K562 (cell line): ENCODE results near the gene RERE. TPM values are rescaled to one million over a fixed set of nuclear protein-coding genes. Genes with fewer than 3 reads are reported as not detected.

Source experiments
- ATAC-seq: fragments of 200-7000 bp; cut with Tn5 transposase; 3 replicates; pipeline ENCODE4 v1.9.1; 2020; ENCODE audit warnings: moderate library complexity
- BruUV-seq: library from RNA; stranded (reverse); fragments of 400-500 nt; replicated peaks from 2 replicates; lab custom pipeline; 2021; lab: Mats Ljungman, UMichigan
- CTCF ChIA-PET: fragments of 300-600 bp; formaldehyde crosslinking; extraction: SDS; loops from one replicate; lab custom pipeline; 2021; ENCODE audit warnings: low intra/inter-chr PET ratio; lab: Yijun Ruan, JAX
- POLR2A ChIA-PET: fragments of 300-600, 350-650 bp; sonication (Branson Sonifier 250); formaldehyde crosslinking; extraction: SDS; loops from one replicate; lab custom pipeline; 2021; ENCODE audit warnings: antibody characterized with exemption, inconsistent platforms; lab: Yijun Ruan, JAX
- DNase-seq, 4 experiments: peaks; one replicate each; pipeline versions ENCODE4 v3.0.0 to v3.0.0-alpha.2; 2011 to 2018; ENCODE audit warnings: low spot score in 3 of 4, mixed read lengths in 3 of 4; ENCODE audit errors: extremely low read depth in 1 of 4
- FAIRE-seq: peaks from 2 replicates; lab custom pipeline; 2011; peaks lifted over from hg19 to GRCh38; lab: Jason Lieb, UNC
- H2AFZ ChIP-seq: 2 replicates; pipeline ENCODE4 v1.6.0; 2011; ENCODE audit warnings: low read depth, low read length, control low read depth, inconsistent platforms
- H3K27ac ChIP-seq: fragments of 200-600 bp; 3 replicates; pipeline ENCODE4 v1.8.0; 2011; ENCODE audit warnings: low read depth, mild to moderate bottlenecking, control low read depth, inconsistent platforms, low read length, moderate library complexity, mixed read lengths; ENCODE audit errors: extremely low read depth
- H3K27me3 ChIP-seq, 2 experiments: fragments of 300-600 bp in 1 of 2; 2 replicates in 1 of 2; 3 replicates in 1 of 2; pipeline versions ENCODE4 v1.6.0 to v1.8.0; 2011; ENCODE audit warnings: inconsistent platforms in 2 of 2, low read length in 2 of 2, mild to moderate bottlenecking in 1 of 2, mixed read lengths in 1 of 2, moderate library complexity in 1 of 2; ENCODE audit not compliant: control insufficient read depth in 2 of 2, insufficient read depth in 2 of 2
- H3K36me3 ChIP-seq: fragments of 300-600 bp; 3 replicates; pipeline ENCODE4 v1.8.0; 2011; ENCODE audit warnings: mild to moderate bottlenecking, low read length, inconsistent platforms; ENCODE audit not compliant: control insufficient read depth, insufficient read depth
- H3K4me1 ChIP-seq, 2 experiments: fragments of 200-600 bp in 1 of 2; replicated peaks in 1 of 2; 2 replicates in 1 of 2; 3 replicates in 1 of 2; pipeline versions ENCODE4 v1.5.1 to v1.8.0; 2011; ENCODE audit warnings: inconsistent platforms in 2 of 2, low read length in 2 of 2, mild to moderate bottlenecking in 1 of 2, mixed read lengths in 1 of 2, moderate library complexity in 1 of 2; ENCODE audit not compliant: control insufficient read depth in 2 of 2, insufficient read depth in 2 of 2
- H3K4me2 ChIP-seq: 2 replicates; pipeline ENCODE4 v1.6.1; 2011; ENCODE audit warnings: low read length, control low read depth, inconsistent platforms, mixed read lengths; ENCODE audit not compliant: insufficient read depth
- H3K4me3 ChIP-seq: fragments of 200-600 bp; sonication (generic), shearing (Covaris generic); 2 replicates; pipeline ENCODE4 v1.5.1; 2016; ENCODE audit warnings: control low read depth, inconsistent platforms
- H3K79me2 ChIP-seq: fragments of 200-600 bp; 3 replicates; pipeline ENCODE4 v1.8.0; 2011; ENCODE audit warnings: low read length, inconsistent platforms; ENCODE audit not compliant: control insufficient read depth, insufficient read depth
- H3K9ac ChIP-seq, 2 experiments: 2 replicates each; pipeline versions ENCODE4 v1.6.0 to v1.6.1; 2011; ENCODE audit warnings: low read depth in 2 of 2, low read length in 2 of 2, control low read depth in 1 of 2, inconsistent platforms in 1 of 2, mild to moderate bottlenecking in 1 of 2, mixed read lengths in 1 of 2; ENCODE audit not compliant: insufficient read depth in 1 of 2
- H3K9me1 ChIP-seq: one replicate; pipeline ENCODE4 v1.6.0; 2011; ENCODE audit warnings: inconsistent platforms, mild to moderate bottlenecking, low read length, moderate library complexity; ENCODE audit not compliant: control insufficient read depth, insufficient read depth
- H3K9me3 ChIP-seq: replicated peaks from 2 replicates; pipeline ENCODE4 v1.5.1; 2011; ENCODE audit warnings: low read depth, low read length, inconsistent platforms; ENCODE audit not compliant: control insufficient read depth, insufficient read depth
- H4K20me1 ChIP-seq: replicated peaks from 2 replicates; pipeline ENCODE4 v1.6.1; 2011; ENCODE audit warnings: low read length, inconsistent platforms, mixed read lengths; ENCODE audit not compliant: control insufficient read depth, insufficient read depth
- DMBX1 ChIP-seq: fragments of 250-450 bp; sonication (Bioruptor Pico); IDR thresholded peaks from 2 replicates; pipeline ENCODE4 v1.8.0; 2022; ENCODE audit warnings: inconsistent platforms, mild to moderate bottlenecking, moderate library complexity, borderline replicate concordance
- EP400 ChIP-seq: fragments of 450-650 bp; IDR thresholded peaks from 2 replicates; pipeline ENCODE4 v1.6.1; 2017; ENCODE audit warnings: antibody characterized with exemption, mild to moderate bottlenecking, moderate library complexity
- KAT8 ChIP-seq: fragments of 450-650 bp; IDR thresholded peaks from 2 replicates; pipeline ENCODE4 v1.6.1; 2016; ENCODE audit warnings: low read depth, mild to moderate bottlenecking
- KDM4B ChIP-seq, 2 experiments: fragments of 450-650 bp in 1 of 2; sonication (generic) in 1 of 2; IDR thresholded peaks; 2 replicates each; pipeline ENCODE4 v1.6.1; 2016 to 2017; ENCODE audit warnings: borderline replicate concordance in 2 of 2, antibody characterized with exemption in 1 of 2, low read depth in 1 of 2, mild to moderate bottlenecking in 1 of 2
- NFATC3 ChIP-seq: fragments of 450-650 bp; IDR thresholded peaks from 2 replicates; pipeline ENCODE4 v1.6.1; 2017; ENCODE audit warnings: mild to moderate bottlenecking
- RERE ChIP-seq: sonication (generic); formaldehyde crosslinking; IDR thresholded peaks from 2 replicates; pipeline ENCODE4 v1.8.0; 2023; ENCODE audit warnings: missing genetic modification reagents, mild to moderate bottlenecking, borderline replicate concordance
- SIX5 ChIP-seq, 2 experiments: IDR thresholded peaks; 2 replicates each; pipeline ENCODE4 v1.6.1; 2011; ENCODE audit warnings: low read length in 2 of 2, borderline replicate concordance in 1 of 2, low read depth in 1 of 2, mild to moderate bottlenecking in 1 of 2, moderate library complexity in 1 of 2; ENCODE audit not compliant: insufficient read depth in 1 of 2
- U2AF2 ChIP-seq: fragments of 200-400 bp; formaldehyde crosslinking; optimal IDR thresholded peaks from 2 replicates; pipeline ENCODE3; 2017; ENCODE audit warnings: low read depth, mild to moderate bottlenecking, low read length
- ZKSCAN1 ChIP-seq: fragments of 150-350 bp; IDR thresholded peaks from 2 replicates; pipeline ENCODE4 v1.6.1; 2016; ENCODE audit warnings: low read depth, low read length
- ZKSCAN3 ChIP-seq: fragments of 250-450 bp; sonication (Bioruptor Pico); IDR thresholded peaks from 2 replicates; pipeline ENCODE4 v1.4.0; 2020
- ZNF212 ChIP-seq: fragments of 450-650 bp; formaldehyde crosslinking; IDR thresholded peaks from 2 replicates; pipeline ENCODE4 v1.4.0; 2020; ENCODE audit warnings: mild to moderate bottlenecking
- WGBS: fragments of 100-300 bp; shearing (Covaris generic); methylation state at CpG from one replicate; pipeline ENCODE4 v1.1.6; 2016; ENCODE audit warnings: low coverage, mixed read lengths; ENCODE audit not compliant: insufficient coverage; ENCODE audit errors: missing lambda C conversion rate; 5-methylcytosine and 5-hydroxymethylcytosine counted together
- in situ Hi-C: fragments of 300-500 bp; cut with MboI; formaldehyde crosslinking; loops from 4 replicates; pipeline ENCODE4 v1.15.0; 2018; ENCODE audit warnings: inconsistent platforms, mixed read lengths
- intact Hi-C: fragments of 100-400 bp; cut with micrococcal nuclease; formaldehyde crosslinking; loops from 2 replicates; pipeline ENCODE4 v1.14.2; 2022
- polyA plus RNA-seq, 8 experiments: library from polyadenylated mRNA; depleted of rRNA in 4 of 8; stranded (reverse) in 5 of 8; unstranded in 3 of 8; fragments of >200 nt; fragmentation: Nextera tagmentation in 2 of 8; fragmentation: Illumina TruSeq in 1 of 8; extraction: Ambion mirVana in 2 of 8; extraction: Trizol in 1 of 8; gene quantifications; 2 replicates each; pipeline versions ENCODE4 v1.2.1 to v1.2.3, GENCODE V29; 2011 to 2014; ENCODE audit warnings: inconsistent platforms in 1 of 8, missing spikeins in 1 of 8
- total RNA-seq, 7 experiments: library from RNA; depleted of rRNA in 6 of 7; stranded (reverse); fragments of >200 nt in 6 of 7; fragmentation: Illumina TruSeq in 2 of 7; extraction: Trizol in 2 of 7; gene quantifications; 2 replicates each; pipeline versions ENCODE4 v1.2.1 to v1.2.3, GENCODE V29; 2011 to 2021; ENCODE audit warnings: low replicate concordance in 1 of 7
- TF ChIP-seq, protein P1 (sequence below), 2 experiments: fragments of 450-650 bp in 1 of 2; sonication (generic) in 1 of 2; formaldehyde crosslinking in 1 of 2; IDR thresholded peaks in 1 of 2; conservative IDR thresholded peaks in 1 of 2; 2 replicates each; pipeline versions ENCODE4 v1.6.1 to v1.8.1; 2016 to 2023; ENCODE audit warnings: mild to moderate bottlenecking in 2 of 2, moderate library complexity in 2 of 2, inconsistent platforms in 1 of 2, missing genetic modification reagents in 1 of 2

Gene RERE
- total and polyA plus RNA-seq, 9 of the 15 experiments (the other 6 are each of a cell fraction or from before 2014, with no cell fraction given), result 3.0 to 51.5 (median 13.4) TPM

- TF ChIP-seq, protein P1, sequence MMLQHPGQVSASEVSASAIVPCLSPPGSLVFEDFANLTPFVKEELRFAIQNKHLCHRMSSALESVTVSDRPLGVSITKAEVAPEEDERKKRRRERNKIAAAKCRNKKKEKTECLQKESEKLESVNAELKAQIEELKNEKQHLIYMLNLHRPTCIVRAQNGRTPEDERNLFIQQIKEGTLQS (IDR thresholded peaks at IDR 0.05), result no peak
- TF ChIP-seq, protein P1 (CRISPR knock-in tag; conservative IDR thresholded peaks at IDR 0.05), result no peak
- no peak for TF ChIP-seq ZNF212 (CRISPR knock-in tag)
These were observed 504.2 kb downstream of the RERE start (continued) for GRCh38 chr1:8313231-8313630.

GRCh38 chr1:8312235-8313218, 504.9 kb downstream of the RERE start:
- intact Hi-C loops (loop anchor here (10.0 kb wide), 1 partner anchor 168 kb away; no protein-coding TSS in a partner anchor), in situ Hi-C loops (loop anchor here (5.0 to 25.0 kb wide), 2 partner anchors 295 to 650 kb away; no protein-coding TSS in a partner anchor)
- no peaks in the 10 kb centered on the region for H3K9me1 ChIP-seq
- H3K4me2 ChIP-seq, result no peak overlapping the region
- H3K27ac ChIP-seq, result no peak overlapping the region
- ChIA-PET CTCF (interaction anchor here (0.6 to 4.1 kb wide), 5 partner anchors 84 to 645 kb away, joined by 3 to 33 read pairs (median 11); no protein-coding TSS in a partner anchor), POLR2A (interaction anchor here (0.6 kb wide), 2 partner anchors 365 to 412 kb away, joined by 3 read pairs; no protein-coding TSS in a partner anchor)
- H3K4me3 ChIP-seq, result no peak overlapping the region
- H3K4me1 ChIP-seq, result peaks cover 0 to 11% of the 10 kb centered on the region in 2 experiments; a peak in 1 of 5 replicates
- no peak for ATAC-seq
- peaks cover 5% of the 10 kb centered on the region; the same call in 1 of the 2 replicates for H4K20me1 ChIP-seq
- FAIRE-seq, result no peak
- H2AFZ ChIP-seq, result no peak overlapping the region
- no peaks in the 10 kb centered on the region for H3K9me3 ChIP-seq
- H3K9ac ChIP-seq, result no peak overlapping the region
- no peaks in the 10 kb centered on the region for H3K36me3 ChIP-seq
- no peaks in the 10 kb centered on the region for H3K79me2 ChIP-seq
- BruUV-seq, result no TSS peak
- WGBS, result 3% methylated on average over 17 of the region's 17 CpGs
- H3K27me3 ChIP-seq, result peaks cover 23 to 70% of the 10 kb centered on the region in 2 experiments
- no peak for DNase-seq
- no peak for TF ChIP-seq U2AF2
- TF ChIP-seq ZKSCAN3, result no peak
- TF ChIP-seq KDM4B (IDR thresholded peaks at IDR 0.05; ENCODE audit: borderline replicate concordance in 2 of 2, low read depth in 1 of 2), result no peak
- no peak for TF ChIP-seq NFATC3
- no peak for TF ChIP-seq DMBX1
- no peak for TF ChIP-seq ZKSCAN1
- no peak for TF ChIP-seq RERE
- TF ChIP-seq KAT8, result no peak
- TF ChIP-seq EP400, result no peak
- TF ChIP-seq SIX5 (IDR thresholded peaks at IDR 0.05; ENCODE audit: borderline replicate concordance in 1 of 2, insufficient read depth in 1 of 2, low read depth in 1 of 2, low read length in 2 of 2), result no peak
